GM19397 (cell line): ENCODE measurements around the gene OPN1MW2.
"Not testable (repeated sequence)": the region's sequence is repeated elsewhere in the genome, so short reads cannot be mapped to it uniquely, and the experiment has no call there.

ENCODE experiments used
- ATAC-seq: cut with Tn5 transposase; IDR thresholded peaks from one replicate; pipeline ENCODE4 v1.9.1; 2021; ENCODE audit warnings: mild to moderate bottlenecking, moderate library complexity; ENCODE audit not compliant: unreplicated experiment

The OPN1MW2 gene

DNA sequence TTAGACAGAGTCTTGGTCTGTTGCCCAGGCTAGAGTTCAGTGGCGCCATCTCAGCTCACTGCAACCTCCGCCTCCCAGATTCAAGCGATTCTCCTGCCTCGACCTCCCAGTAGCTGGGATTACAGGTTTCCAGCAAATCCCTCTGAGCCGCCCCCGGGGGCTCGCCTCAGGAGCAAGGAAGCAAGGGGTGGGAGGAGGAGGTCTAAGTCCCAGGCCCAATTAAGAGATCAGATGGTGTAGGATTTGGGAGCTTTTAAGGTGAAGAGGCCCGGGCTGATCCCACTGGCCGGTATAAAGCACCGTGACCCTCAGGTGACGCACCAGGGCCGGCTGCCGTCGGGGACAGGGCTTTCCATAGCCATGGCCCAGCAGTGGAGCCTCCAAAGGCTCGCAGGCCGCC lies at the start of gene OPN1MW2:
OPN1MW2 (plus strand) TSS at position 301 of the 400 bp plus-strand sequence; CDS start at position 361, 60 bp downstream.
- not testable (repeated sequence) for ATAC-seq

DNA sequence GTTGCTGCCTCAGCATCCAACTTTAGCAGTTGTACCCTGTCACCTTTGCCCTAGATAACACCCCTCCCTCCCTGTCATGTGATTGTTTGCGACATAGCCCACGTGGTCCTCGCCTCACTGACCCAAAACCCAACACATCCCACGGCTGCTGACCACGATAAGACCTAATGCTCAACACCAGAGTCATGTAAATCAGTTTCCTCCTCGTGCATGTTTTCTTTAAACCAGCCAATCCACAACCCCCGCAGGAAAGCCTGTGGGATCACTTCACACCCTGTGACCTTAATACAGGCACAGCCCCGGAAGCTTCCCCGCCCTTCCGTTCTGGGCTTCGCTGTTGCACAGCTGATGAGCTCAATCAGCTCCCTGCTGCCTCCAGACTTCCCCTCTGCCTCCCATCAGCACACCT lies 47.0 kb upstream of the OPN1MW2 start:
- ATAC-seq, result not testable (repeated sequence)

- ATAC-seq, result not testable (repeated sequence)
Measured at GRCh38 chrX:154174356-154174755, 45.2 kb upstream of the OPN1MW2 start.

GRCh38 chrX:154182296-154182695 lies 37.3 kb upstream of the OPN1MW2 start, which contains the start of gene OPN1MW:
OPN1MW (plus strand) TSS chrX:154182596; CDS start chrX:154182678, 82 bp downstream.
- ATAC-seq, result not testable (repeated sequence)

GRCh38 chrX:154183794-154184193 lies 35.8 kb upstream of the OPN1MW2 start:
- not testable (repeated sequence) for ATAC-seq

GRCh38 chrX:154192846-154193245 lies 26.7 kb upstream of the OPN1MW2 start:
- not testable (repeated sequence) for ATAC-seq

- not testable (repeated sequence) for ATAC-seq
Measured at GRCh38 chrX:154194316-154194715, 25.2 kb upstream of the OPN1MW2 start.

DNA sequence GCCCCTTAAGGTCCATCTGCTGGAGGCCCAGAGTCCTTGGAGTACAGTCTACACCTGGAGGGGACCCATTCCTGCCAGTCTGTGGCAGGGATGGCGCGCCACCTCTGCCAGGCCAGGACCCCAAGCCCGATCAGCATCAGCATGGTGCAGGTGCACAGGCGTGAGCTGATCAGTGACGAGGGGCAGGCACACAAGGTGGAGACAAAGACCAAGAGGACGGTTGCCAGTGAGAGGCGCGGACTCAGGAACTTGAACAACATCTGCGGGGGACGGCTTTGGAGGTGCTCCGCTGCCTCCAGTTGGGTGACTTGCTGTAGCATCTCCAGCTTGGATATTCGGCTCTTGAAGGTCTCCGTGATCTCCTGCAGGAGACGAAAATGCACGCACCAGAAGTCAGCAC lies 23.1 kb upstream of the OPN1MW2 start:
- ATAC-seq, result not testable (repeated sequence)

DNA sequence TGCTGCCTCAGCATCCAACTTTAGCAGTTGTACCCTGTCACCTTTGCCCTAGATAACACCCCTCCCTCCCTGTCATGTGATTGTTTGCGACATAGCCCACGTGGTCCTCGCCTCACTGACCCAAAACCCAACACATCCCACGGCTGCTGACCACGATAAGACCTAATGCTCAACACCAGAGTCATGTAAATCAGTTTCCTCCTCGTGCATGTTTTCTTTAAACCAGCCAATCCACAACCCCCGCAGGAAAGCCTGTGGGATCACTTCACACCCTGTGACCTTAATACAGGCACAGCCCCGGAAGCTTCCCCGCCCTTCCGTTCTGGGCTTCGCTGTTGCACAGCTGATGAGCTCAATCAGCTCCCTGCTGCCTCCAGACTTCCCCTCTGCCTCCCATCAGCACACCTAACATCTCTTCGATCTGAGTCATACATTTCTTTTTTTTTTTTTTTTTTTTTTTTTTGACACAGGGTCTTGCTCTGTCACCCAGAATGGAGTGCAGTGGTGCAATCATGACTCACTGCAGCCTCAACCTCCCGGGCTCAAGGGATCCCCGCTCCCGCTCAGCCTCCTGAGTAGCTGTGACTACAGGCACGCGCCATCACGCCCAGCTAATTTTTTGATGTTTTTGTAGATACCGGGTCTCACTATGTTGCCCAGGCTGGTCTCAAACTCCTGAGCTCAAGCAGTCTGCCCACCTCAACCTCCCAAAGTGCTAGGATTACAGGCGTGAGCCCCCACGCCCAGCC lies 9.7 kb upstream of the OPN1MW2 start:
- peak; percentile 57 for ATAC-seq

- not testable (repeated sequence) for ATAC-seq
Measured at GRCh38 chrX:154211057-154211456, 8.5 kb upstream of the OPN1MW2 start.

DNA sequence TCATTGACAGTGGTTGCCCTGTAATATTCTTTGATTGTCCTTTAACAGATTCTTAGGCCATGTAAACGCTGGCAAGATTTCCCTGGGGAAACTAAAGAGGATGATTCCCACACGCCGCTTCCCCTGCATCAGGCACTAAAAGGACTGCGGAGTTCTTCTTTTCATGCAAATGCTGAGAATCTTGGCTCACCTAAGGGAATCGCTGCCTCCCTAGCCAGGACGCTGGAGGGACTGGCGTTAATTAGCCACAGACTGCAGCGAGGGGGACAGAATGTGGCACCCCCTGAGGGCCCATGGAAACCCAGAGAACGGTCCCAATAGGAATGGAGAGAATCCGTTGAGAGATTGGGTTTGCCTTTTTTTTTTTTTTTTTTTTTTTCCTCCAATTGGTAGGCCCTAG lies 8.1 kb upstream of the OPN1MW2 start:
- ATAC-seq, result not testable (repeated sequence)

GRCh38 chrX:154225292-154225691 lies 5.7 kb downstream of the OPN1MW2 start:
- ATAC-seq, result not testable (repeated sequence)

DNA sequence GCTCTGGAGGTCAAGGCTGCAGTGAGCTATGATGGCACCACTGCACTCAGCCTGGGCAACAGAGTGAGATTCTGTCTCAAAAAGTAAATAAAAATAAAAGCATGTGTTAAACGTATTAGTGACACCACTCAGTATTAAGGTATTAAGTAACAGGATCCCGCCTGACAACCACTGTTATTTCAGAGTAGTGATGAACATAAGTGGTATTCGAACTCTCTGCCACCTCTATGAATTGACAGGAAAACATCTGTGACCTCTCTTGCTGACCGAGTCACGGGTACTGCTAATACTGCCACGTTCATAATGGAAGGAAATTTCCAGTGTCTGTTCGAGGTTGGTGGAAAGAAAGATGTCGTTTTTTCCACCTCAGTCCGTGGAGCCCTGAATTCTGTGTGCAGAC lies 7.2 kb downstream of the OPN1MW2 start:
- ATAC-seq, result not testable (repeated sequence)

- not testable (repeated sequence) for ATAC-seq
Measured at GRCh38 chrX:154231443-154231842, 11.9 kb downstream of the OPN1MW2 start.

DNA sequence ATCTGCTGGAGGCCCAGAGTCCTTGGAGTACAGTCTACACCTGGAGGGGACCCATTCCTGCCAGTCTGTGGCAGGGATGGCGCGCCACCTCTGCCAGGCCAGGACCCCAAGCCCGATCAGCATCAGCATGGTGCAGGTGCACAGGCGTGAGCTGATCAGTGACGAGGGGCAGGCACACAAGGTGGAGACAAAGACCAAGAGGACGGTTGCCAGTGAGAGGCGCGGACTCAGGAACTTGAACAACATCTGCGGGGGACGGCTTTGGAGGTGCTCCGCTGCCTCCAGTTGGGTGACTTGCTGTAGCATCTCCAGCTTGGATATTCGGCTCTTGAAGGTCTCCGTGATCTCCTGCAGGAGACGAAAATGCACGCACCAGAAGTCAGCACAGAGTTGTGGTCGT lies 14.1 kb downstream of the OPN1MW2 start:
- ATAC-seq, result not testable (repeated sequence)

DNA sequence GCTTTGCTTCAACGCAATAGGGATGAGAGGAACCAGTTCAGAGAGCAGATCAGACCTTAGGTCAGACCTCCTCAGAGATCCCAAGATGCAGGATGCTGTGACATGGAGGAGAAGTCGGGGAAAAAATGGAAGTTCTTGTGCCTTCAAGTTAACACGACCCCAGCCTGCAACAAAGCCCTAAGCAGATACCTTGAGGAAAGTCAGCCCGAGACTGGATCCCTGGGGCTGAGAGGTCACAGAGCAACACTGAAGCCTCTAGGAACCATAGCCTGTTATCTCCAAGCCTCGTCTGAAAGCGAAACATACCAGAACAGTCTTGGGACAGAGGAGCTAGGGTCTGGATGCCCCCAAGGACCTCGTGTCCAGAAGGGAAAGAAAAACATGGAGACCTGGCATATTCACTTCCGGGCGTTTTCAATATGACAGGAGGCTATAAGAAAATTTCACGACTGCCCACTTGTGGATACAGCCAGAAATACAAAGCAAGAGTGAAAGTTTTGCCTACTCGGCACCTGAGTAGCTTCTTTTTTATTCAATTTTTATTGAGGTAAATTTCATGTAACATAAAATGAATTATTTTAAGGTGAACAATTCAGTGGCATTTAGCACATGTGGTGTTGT lies 19.5 kb downstream of the OPN1MW2 start:
- ATAC-seq, result not testable (repeated sequence)

- ATAC-seq, result not testable (repeated sequence)
Measured at GRCh38 chrX:154239982-154240503, 20.5 kb downstream of the OPN1MW2 start.

- not testable (repeated sequence) for ATAC-seq
Measured at GRCh38 chrX:154247377-154248045, 28.0 kb downstream of the OPN1MW2 start.

GRCh38 chrX:154248076-154248475 lies 28.5 kb downstream of the OPN1MW2 start:
- not testable (repeated sequence) for ATAC-seq

DNA sequence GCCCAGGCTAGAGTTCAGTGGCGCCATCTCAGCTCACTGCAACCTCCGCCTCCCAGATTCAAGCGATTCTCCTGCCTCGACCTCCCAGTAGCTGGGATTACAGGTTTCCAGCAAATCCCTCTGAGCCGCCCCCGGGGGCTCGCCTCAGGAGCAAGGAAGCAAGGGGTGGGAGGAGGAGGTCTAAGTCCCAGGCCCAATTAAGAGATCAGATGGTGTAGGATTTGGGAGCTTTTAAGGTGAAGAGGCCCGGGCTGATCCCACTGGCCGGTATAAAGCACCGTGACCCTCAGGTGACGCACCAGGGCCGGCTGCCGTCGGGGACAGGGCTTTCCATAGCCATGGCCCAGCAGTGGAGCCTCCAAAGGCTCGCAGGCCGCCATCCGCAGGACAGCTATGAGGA lies 37.7 kb downstream of the OPN1MW2 start, which contains the start of gene OPN1MW3:
OPN1MW3 (plus strand) TSS at position 301 of the 400 bp plus-strand sequence; CDS start at position 339, 38 bp downstream.
- ATAC-seq, result not testable (repeated sequence)

DNA sequence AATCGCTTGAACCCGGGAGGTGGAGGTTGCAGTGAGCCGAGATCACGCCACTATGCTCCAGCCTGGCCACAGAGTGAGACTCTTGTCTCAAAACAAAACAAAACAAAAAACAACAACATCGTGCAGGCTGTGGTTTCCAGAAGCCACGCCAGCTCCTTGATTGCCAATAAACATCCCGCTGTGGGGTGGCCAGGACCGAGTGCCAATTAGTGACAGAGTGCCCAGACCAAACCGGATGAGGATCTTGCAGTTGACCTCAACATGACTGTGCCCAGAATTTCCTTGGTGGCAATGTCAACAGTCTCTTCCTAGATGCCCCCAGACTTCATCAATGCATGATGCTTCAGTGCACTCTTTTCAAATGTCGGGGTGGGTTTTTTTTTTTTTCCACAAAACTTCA lies 39.2 kb downstream of the OPN1MW2 start:
- not testable (repeated sequence) for ATAC-seq
